NCI-H1417 (cell line): ENCODE measurements around the gene FAM200A.
A peak's percentile ranks its signal among the peaks of the same experiment; 100 is the strongest.
"Not testable (repeated sequence)": the region's sequence is repeated elsewhere in the genome, so short reads cannot be mapped to it uniquely, and the experiment has no call there.

ENCODE experiments used
- DNase-seq, 3 experiments: peaks; one replicate each; lab custom pipeline; 2025; lab: John Stamatoyannopoulos, UW

The FAM200A gene

GRCh38 chr7:99504281-99504602 is 47.7 kb downstream of the FAM200A start:
- no peak for DNase-seq

- DNase-seq = not testable (repeated sequence)
Measured at GRCh38 chr7:99501236-99501635, 50.7 kb downstream of the FAM200A start.

GRCh38 chr7:99500637-99501009 is 51.3 kb downstream of the FAM200A start:
- DNase-seq = no peak

- DNase-seq = peak; percentile 94 to 96 (median 96)
Measured at GRCh38 chr7:99499721-99500636, 51.9 kb downstream of the FAM200A start, which contains the start of gene ZNF394. Gene ZNF394, minus strand, starts transcription at chr7:99500281. Its CDS starts 188 bp downstream, at chr7:99500093.

- DNase-seq = no peak
Measured at GRCh38 chr7:99499371-99499720, 52.6 kb downstream of the FAM200A start.

GRCh38 chr7:99498546-99498944 is 53.4 kb downstream of the FAM200A start:
- DNase-seq = no peak

- no peak for DNase-seq
Measured at GRCh38 chr7:99497766-99498545, 54.0 kb downstream of the FAM200A start.
